Measurements from ENCODE around the gene KLRG1. TPM values are rescaled to one million over a fixed set of nuclear protein-coding genes. Genes with fewer than 3 reads are reported as not detected.

The KLRG1 gene
- total RNA-seq, 1 donor from 2014 or later: 3.1 TPM

GRCh38 chr12:9039397-9039977, 50.1 kb downstream of the KLRG1 start:
- intact Hi-C loops (cut with micrococcal nuclease): loop anchor here (1.0 to 2.0 kb wide), 7 partner anchors 10 to 383 kb away; partner anchors contain the start of gene PHC1

- intact Hi-C loops (cut with micrococcal nuclease): no loop called here
Measured at GRCh38 chr12:9040484-9041186, 51.3 kb downstream of the KLRG1 start.

- intact Hi-C loops (cut with micrococcal nuclease): no loop called here
Measured at GRCh38 chr12:9041321-9041720, 52.0 kb downstream of the KLRG1 start.

- intact Hi-C loops (cut with micrococcal nuclease): no loop called here
Measured at GRCh38 chr12:9043766-9044165, 54.4 kb downstream of the KLRG1 start.

- intact Hi-C loops (cut with micrococcal nuclease): loop anchor here (5.0 kb wide), 1 partner anchor 350 kb away; the partner anchor contains the start of gene RIMKLB
Measured at GRCh38 chr12:9047105-9047504, 57.8 kb downstream of the KLRG1 start.

GRCh38 chr12:9048930-9049329, 59.6 kb downstream of the KLRG1 start:
- intact Hi-C loops (cut with micrococcal nuclease): loop anchor here (1.0 to 5.0 kb wide), 9 partner anchors 10 to 505 kb away; partner anchors contain the start of genes PHC1 and RIMKLB

GRCh38 chr12:9049520-9050133, 60.3 kb downstream of the KLRG1 start:
- intact Hi-C loops (cut with micrococcal nuclease): loop anchor here (1.0 to 5.0 kb wide), 9 partner anchors 10 to 505 kb away; partner anchors contain the start of genes PHC1 and RIMKLB

- intact Hi-C loops (cut with micrococcal nuclease): no loop called here
Measured at GRCh38 chr12:9050521-9051157, 61.3 kb downstream of the KLRG1 start.

GRCh38 chr12:9051158-9051550, 61.8 kb downstream of the KLRG1 start:
- intact Hi-C loops (cut with micrococcal nuclease): no loop called here

- intact Hi-C loops (cut with micrococcal nuclease): no loop called here
Measured at GRCh38 chr12:9052610-9053009, 63.3 kb downstream of the KLRG1 start.

Other genes starting within 250 kb of the KLRG1 start
- not detected in 2 replicates for gene A2ML1, start 166.9 kb upstream of the KLRG1 start, total RNA-seq
- 12.0 and 12.1 TPM in 2 replicates for gene PHC1, start 75.0 kb upstream of the KLRG1 start, total RNA-seq
- 170 and 188 TPM in 2 replicates for gene M6PR, start 39.9 kb upstream of the KLRG1 start, total RNA-seq
- gene A2M, start 126.4 kb downstream of the KLRG1 start, total RNA-seq: not detected in 2 replicates
- not detected in 2 replicates for gene PZP, start 218.8 kb downstream of the KLRG1 start, total RNA-seq

Measured in T-helper 1 cell treated with Interleukin-12 subunit alpha and Interleukin-12 subunit beta and Interleukin-4 antibody, amounts not matched to agents 30 ng/mL and 1 ng/mL, for 36 hours (primary cell).